Effector CD4-positive, alpha-beta T cell (primary cell): Measurements from ENCODE around the gene AGR2.
"Not testable (repeated sequence)": the region's sequence is repeated elsewhere in the genome, so short reads cannot be mapped to it uniquely, and the experiment has no call there.

Experiments
- DNase-seq: peaks from one replicate; pipeline ENCODE4 v3.0.0-alpha.2; 2020

The AGR2 gene

DNA sequence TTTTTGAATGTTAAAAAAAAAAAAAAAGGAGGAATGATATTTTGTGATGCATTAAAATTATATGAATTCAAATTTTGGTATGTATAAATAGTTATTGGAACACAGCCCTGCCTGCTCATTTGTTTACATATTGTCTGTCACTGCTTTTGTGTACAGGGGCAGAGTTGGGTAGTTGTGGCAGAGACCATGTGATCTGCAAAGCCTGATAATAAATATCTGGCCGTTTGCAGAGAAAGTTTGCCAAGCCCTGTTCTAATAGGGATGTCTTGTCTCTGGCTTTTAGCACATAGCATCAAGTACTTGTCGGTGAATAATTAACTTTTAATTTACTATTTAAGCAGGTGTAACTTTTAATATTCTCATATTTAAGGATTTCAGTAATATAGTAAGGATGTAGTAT is 31.5 kb downstream of the AGR2 start:
- DNase-seq = no peak

- no peak for DNase-seq
These were observed 34.0 kb downstream of the AGR2 start for GRCh38 chr7:16770657-16771329.

- not testable (repeated sequence) for DNase-seq
These were observed 34.8 kb downstream of the AGR2 start for GRCh38 chr7:16769994-16770393.

- DNase-seq = no peak
These were observed 39.4 kb downstream of the AGR2 start for GRCh38 chr7:16765436-16765859.

- DNase-seq = no peak
These were observed 39.9 kb downstream of the AGR2 start for GRCh38 chr7:16764942-16765341.

- DNase-seq = no peak
These were observed 42.6 kb downstream of the AGR2 start for GRCh38 chr7:16762177-16762576.

DNA sequence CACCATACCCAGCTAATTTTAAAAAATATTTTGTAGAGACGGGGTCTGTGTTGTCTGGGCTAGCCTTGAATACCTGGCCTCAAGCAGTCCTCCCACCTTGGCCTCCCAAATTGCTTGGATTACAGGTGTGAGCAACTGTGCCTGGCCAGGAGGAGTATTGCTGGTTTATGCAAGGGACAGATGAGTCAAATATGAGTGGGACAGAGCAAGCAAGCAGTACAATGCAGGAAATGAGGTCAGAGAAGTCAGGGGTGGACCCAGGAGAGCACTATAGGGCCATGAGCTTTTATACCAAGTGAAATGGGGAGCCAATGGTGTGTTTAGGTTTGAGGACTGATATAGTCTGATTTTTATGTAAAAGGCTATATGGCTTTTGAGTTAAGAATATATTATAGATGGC is 45.0 kb downstream of the AGR2 start:
- no peak for DNase-seq

GRCh38 chr7:16758631-16759611 is 45.9 kb downstream of the AGR2 start:
- no peak for DNase-seq

DNA sequence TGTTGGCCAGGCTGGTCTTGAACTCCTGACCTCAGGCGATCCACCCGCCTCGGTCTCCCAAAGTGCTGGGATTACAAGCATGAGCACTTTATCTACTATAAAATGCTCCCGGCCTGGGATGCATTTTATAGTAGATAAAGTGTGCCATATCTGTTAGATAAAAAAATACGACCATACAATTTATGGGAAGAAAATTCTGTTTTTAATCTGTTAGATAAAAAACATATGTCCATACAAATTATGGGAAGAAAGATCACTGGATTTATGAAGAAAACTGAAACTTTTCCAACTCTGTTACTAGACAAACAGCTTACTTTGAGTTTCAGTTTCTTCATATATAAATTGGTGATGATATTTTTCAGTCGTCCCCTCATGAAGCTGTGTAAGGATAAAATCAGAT is 46.8 kb downstream of the AGR2 start:
- no peak for DNase-seq

DNA sequence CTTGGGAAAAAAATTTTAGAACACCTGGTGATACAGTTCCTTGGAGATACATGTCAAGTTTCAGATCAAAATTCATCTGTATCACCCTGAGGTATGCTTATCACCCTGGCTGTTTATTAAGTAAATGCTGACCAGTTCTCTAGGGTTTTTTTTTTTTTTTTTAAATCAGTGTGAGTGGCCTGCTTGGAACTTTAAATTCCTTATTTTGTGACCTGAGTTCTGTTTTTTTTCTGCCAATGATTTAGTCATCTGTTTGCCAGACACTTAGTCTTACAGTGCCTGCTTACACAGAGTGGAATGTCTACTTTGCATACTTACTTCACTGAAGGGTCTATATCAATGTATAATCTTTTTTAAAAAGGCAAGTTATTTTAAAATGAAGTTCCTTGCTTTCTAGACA is 49.4 kb downstream of the AGR2 start:
- DNase-seq = no peak

GRCh38 chr7:16754856-16755317 is 49.9 kb downstream of the AGR2 start:
- DNase-seq = no peak

DNA sequence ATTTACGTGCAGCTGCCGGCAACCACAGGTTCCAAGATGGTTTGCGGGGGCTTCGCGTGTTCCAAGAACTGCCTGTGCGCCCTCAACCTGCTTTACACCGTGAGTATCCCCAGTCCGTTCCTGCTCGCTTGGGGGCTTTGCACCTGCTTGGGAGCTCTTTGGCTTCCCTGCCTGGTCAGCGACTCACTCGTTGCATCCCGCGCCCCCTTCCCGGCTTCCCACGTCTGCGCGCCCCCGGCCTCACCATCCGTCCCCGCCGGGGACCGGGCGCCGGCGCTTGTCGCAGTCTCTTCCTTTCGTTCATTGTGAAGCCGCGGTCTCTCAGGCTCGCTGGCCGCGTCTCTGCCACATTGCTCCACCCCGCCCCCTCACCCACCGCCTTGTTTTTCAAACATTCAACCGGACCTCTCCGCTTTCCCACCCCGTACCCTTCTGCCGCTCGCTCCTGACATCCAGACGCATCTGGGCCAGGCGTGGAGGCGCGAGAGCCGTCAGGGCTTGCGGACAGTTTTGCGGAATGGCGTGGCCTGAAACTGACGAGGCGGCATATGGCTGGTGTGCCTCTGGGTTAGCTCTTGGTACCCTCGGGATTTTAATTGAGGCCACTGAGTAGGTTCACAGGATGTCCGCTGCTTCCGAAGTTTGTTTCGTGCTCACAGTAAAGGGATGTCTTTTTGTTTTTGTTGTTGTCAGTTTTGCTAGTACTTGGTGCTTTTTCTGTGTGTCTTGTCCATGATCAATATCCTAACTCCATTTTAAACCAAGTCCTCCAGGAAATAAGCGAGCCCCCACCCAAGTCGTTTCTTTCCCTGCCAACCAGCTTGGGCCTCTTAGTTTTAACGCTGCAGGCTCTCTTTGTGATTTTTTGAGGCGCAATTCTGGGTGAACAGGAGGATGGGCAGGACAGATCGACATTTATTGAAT is 50.6 kb downstream of the AGR2 start:
- no peak for DNase-seq

DNA sequence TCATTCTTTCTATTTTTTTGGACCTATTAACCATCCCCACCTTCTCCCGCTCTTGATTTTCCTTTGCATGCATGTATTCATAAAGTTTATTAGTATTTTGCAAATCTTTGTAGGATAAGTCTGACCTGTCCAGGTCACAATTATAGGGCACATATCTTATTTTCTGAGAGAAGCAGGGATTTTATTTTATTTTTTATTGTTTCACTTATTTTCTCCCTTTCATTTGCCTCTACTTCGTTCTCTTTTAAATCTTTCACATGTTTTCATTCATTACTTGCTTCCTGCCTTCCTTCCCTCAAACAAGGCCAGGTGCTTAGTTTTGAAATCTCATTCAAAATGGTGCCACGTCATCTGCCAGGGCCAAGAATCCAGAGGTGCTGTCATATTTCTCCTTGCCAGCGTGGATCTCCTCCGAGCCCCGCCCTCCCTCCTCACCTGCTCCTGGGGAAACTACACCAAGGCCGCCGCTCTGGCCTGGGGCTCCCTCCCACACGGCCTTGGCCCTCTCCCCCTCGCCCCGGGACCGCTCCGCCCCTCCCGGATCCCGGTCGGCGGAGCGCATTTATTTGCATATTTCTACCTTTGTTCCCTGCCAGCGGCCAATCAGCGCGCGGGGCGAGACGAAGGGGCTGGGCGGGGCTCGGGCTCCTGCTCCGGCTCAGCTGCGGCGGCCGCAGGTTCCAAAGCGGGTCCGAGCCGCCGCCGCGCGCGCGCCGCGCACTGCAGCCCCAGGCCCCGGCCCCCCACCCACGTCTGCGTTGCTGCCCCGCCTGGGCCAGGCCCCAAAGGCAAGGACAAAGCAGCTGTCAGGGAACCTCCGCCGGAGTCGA is 51.5 kb downstream of the AGR2 start, which contains the start of gene TSPAN13:
Gene TSPAN13 (plus strand): TSS at position 654 of the 830 bp plus-strand sequence. CDS start 213 bp downstream, outside the sequence.
- DNase-seq = peak; percentile 9

GRCh38 chr7:16747102-16747501 is 57.7 kb downstream of the AGR2 start:
- DNase-seq = no peak

DNA sequence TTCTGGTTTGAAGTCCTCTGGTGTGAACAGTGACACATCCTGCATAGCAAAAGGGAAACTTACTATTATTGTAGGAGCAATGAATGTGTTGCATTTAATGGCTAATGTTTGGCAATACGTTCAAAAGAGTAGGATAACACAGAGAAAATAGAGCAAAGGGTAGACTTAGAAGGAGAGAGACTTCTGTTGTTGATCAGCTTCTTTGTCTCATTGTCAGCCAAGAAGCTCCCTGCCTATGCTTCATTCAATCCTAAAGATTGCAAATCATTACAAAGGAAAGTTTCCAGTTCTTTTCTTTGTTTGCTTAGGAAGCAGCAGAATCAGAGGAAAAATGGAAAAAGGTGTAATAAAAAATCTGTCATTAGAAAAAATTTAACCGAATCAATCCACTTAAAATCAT is 59.2 kb downstream of the AGR2 start:
- DNase-seq = no peak

DNA sequence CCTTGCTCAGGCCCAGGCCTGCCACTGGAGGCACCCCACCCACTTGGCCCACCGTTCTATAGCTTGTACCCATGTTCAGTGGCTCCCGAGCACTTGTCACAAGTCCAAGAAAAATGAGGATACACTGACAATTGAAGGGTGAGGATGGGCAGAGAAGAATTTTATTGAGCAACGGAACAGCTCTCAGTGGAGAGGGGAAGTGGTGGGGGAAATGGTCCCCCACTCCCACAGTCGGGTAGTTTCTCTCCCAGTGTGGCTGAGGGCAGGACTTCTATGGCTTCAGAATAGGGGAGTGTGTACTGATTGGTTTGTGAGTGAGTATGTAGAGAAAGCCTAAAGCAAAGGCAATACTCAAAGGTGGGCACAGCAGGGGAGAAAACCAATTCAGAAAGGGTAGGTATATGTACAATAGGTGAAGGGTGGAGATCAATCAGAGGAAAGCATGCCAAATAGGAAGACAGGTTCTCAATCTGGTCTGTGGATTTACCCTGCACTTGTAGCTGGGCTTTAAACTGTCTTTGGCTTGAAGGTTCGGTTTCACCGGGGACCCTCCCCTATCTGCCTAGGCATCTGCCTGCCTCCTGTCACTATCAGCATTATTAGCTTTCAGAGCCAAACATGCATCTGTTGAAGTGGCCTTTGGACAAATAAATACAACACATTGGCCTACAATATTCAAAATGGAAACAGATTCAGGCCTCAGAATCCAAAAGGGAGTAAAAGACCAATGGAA is 60.1 kb downstream of the AGR2 start:
- no peak for DNase-seq

GRCh38 chr7:16743236-16743635 is 61.6 kb downstream of the AGR2 start:
- DNase-seq = no peak

DNA sequence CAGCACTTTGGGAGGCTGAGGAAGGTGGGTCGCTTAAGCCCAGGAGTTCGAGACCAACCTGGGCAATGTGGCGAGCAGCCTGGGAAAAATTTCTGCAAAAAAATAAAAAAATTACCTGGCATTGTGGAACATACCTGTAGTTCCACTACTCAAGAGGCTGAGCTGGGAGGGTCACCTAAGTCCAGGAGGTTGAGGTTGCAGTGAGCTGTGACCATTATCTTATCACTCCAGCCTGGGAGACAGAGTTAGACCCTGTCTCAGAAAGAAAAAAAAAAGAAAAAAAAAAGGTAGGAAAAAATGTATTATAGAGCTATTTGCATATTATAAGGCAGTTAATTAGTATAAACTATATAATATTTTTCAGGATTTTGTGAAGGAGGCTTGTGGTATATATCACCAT is 62.3 kb downstream of the AGR2 start:
- no peak for DNase-seq
